ENCODE results near the gene TULP4. TPM values are rescaled to one million over a fixed set of nuclear protein-coding genes. Genes with fewer than 3 reads are reported as not detected.

Gene TULP4
- total RNA-seq, 3 donors from 2014 or later: 104 to 171 (median 112) TPM

DNA sequence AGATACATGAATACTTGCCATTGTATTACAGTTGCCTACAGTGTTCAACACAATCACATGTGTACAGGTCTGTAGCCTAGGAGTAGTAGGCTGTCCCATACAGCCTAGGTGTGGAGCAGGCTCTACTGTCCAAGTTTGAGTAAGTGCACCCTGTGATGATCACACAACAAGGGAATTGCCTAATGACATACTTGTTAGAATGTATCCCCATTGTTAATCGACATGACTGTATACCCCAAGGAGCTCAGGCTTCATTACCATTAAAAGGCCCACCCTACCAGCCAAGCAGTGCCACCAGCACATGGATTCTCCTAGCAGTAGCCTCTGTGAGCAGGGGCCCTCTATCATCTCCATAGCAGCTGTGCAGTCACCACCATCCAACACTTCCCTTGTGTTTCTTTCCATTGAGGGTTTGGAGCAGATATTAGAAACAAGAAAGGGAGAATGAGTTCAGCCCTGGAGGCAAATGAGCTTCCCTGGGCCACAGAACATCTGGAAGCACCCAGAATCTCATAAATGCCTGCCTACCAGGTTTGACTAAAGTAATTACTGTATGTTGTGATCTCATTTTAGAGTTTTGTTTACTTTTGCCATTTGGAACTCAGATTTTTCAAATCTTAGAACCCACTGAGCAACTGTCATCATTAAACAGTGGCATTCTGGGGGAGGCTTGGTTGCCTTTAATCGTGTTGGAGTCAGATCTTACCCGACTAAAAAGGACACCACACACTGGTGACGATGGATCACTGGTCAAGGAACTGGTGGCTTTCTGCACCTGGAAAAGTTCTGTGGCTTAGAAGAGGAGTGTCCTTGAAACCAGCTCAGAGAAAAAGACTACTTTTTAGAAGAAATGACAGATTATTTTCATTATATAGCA is 104.9 kb downstream of the TULP4 start:
- H3K9me3 ChIP-seq: no peaks in the 10 kb centered on the region
- TF ChIP-seq, protein P1, sequence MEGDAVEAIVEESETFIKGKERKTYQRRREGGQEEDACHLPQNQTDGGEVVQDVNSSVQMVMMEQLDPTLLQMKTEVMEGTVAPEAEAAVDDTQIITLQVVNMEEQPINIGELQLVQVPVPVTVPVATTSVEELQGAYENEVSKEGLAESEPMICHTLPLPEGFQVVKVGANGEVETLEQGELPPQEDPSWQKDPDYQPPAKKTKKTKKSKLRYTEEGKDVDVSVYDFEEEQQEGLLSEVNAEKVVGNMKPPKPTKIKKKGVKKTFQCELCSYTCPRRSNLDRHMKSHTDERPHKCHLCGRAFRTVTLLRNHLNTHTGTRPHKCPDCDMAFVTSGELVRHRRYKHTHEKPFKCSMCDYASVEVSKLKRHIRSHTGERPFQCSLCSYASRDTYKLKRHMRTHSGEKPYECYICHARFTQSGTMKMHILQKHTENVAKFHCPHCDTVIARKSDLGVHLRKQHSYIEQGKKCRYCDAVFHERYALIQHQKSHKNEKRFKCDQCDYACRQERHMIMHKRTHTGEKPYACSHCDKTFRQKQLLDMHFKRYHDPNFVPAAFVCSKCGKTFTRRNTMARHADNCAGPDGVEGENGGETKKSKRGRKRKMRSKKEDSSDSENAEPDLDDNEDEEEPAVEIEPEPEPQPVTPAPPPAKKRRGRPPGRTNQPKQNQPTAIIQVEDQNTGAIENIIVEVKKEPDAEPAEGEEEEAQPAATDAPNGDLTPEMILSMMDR (IDR thresholded peaks at IDR 0.05): no peak
- no peak for TF ChIP-seq POLR2A (IDR thresholded peaks at IDR 0.05)
- TF ChIP-seq POLR2AphosphoS5 (IDR thresholded peaks at IDR 0.05): no peak
- no peaks in the 10 kb centered on the region for H3K4me1 ChIP-seq
- no peak overlapping the region for H3K27ac ChIP-seq
- intact Hi-C loops (cut with DNase I; ENCODE audit: low total_unique reads): no loop called here
- H3K4me3 ChIP-seq: no peak overlapping the region
- H3K36me3 ChIP-seq: no peaks in the 10 kb centered on the region
- no peak for DNase-seq (ENCODE audit: low spot score in 2 of 2)
- no peaks in the 10 kb centered on the region for H3K27me3 ChIP-seq

DNA sequence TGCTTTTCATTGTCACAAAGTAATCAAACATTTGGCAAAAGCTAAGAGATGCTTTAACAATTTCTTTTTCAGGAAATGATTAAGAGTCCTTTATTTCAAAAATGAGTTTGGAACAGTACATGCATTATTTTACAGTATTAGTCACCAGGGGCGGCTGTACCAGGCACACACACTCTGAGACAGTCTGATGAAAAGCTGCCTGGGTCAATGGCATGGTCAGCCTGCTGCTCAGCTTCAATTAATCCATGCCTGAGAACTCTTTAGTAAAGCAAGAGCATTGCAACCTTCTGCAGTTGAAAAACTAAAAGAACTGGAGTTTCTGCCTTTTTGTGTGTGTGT is 105.5 kb downstream of the TULP4 start:
- Histone ChIP-seq H3K27ac (no peak overlapping the region), H3K9me3 (no peaks in the 10 kb centered on the region)
- TF ChIP-seq POLR2AphosphoS5 (IDR thresholded peaks at IDR 0.05) (no peak), POLR2A (IDR thresholded peaks at IDR 0.05) (no peak)
- TF ChIP-seq, protein P1 (IDR thresholded peaks at IDR 0.05): no peak

DNA sequence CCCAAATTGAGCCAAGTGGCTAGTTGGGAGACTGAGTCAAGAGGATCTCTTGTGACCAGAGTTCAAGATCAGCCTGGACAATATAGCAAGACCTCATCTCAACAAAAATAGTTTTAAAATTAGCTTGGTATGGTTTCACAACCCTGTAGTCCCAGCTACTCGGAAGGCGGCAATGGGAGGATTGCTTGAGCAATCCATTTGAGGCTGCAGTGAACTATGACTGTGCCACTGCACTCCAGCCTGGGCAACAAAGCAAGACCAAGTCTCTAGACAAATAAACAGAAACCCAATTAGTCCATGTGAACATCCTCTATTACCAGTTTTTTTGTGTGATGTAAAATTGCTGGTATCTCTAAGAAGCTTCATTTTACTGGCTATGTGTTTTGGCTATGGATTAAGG is 106.2 kb downstream of the TULP4 start:
- no peak overlapping the region for H3K27ac ChIP-seq
- no peaks in the 10 kb centered on the region for H3K27me3 ChIP-seq
- no peaks in the 10 kb centered on the region for H3K4me1 ChIP-seq
- H3K9me3 ChIP-seq: no peaks in the 10 kb centered on the region
- H3K4me3 ChIP-seq: no peak overlapping the region
- intact Hi-C loops (cut with DNase I; ENCODE audit: low total_unique reads): no loop called here
- TF ChIP-seq POLR2A (IDR thresholded peaks at IDR 0.05) (no peak), POLR2AphosphoS5 (IDR thresholded peaks at IDR 0.05) (no peak)
- TF ChIP-seq, protein P1 (IDR thresholded peaks at IDR 0.05): no peak
- no peak for DNase-seq (ENCODE audit: low spot score in 2 of 2)
- H3K36me3 ChIP-seq: no peaks in the 10 kb centered on the region

More for the DNA sequence above, 105.5 kb downstream of the TULP4 start:
- Histone ChIP-seq H3K4me3 (no peak overlapping the region), H3K36me3 (no peaks in the 10 kb centered on the region), H3K4me1 (no peaks in the 10 kb centered on the region), H3K27me3 (no peaks in the 10 kb centered on the region)
- intact Hi-C loops (cut with DNase I; ENCODE audit: low total_unique reads): no loop called here
- DNase-seq (ENCODE audit: low spot score in 2 of 2): no peak

DNA sequence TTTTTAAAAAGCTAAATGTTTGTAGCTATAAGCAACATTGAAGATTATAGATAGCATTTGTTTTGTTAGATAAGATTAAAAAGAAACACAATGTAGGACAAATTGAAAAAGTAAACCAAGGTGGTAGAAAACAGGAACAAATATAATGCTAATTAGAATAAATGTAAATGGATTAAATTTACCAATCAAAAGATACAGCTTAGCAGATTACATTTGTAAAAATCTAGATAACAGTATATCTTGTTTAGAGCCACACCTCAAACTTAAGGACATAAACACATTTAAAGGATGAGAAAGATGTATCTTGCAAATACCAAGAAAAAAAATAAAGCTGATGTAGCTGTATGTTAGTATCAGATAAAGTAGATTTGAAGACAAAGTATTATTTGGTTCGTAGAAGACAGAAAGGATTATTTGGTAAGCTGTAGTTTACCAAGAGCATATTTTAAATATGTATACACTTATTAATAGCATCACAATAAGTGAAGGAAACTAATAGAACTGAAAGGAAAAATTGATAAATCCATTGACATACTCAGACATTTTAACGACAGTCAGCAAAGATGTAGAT is 107.2 kb downstream of the TULP4 start:
- TF ChIP-seq POLR2AphosphoS5 (IDR thresholded peaks at IDR 0.05) (no peak), POLR2A (IDR thresholded peaks at IDR 0.05) (no peak)
- TF ChIP-seq, protein P1 (IDR thresholded peaks at IDR 0.05): no peak
- intact Hi-C loops (cut with DNase I; ENCODE audit: low total_unique reads): no loop called here
- Histone ChIP-seq H3K36me3 (no peaks in the 10 kb centered on the region), H3K9me3 (no peaks in the 10 kb centered on the region), H3K27ac (no peak overlapping the region), H3K4me3 (no peak overlapping the region), H3K4me1 (no peaks in the 10 kb centered on the region), H3K27me3 (no peaks in the 10 kb centered on the region)
- no peak for DNase-seq (ENCODE audit: low spot score in 2 of 2)

DNA sequence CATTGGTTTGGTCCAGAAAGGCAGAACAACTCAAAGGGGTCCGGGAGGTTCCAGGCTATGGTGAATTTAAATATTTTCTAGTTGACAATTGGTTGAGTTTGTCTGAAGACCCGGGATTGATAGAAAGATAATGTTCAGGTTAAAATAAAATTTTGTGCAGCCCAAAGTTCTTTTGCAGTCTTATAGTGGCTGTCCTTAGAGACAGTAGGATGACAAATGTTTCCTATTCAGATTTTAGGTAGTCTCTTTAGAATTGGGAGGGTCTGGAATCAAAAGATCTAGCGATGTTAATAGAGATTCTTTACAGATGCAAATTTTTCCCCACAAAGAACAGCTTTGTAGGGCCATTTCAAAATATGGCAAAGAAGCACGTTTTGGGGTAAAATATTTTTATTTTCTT is 109.1 kb downstream of the TULP4 start:
- TF ChIP-seq POLR2A (IDR thresholded peaks at IDR 0.05) (no peak), POLR2AphosphoS5 (IDR thresholded peaks at IDR 0.05) (no peak)
- TF ChIP-seq, protein P1 (IDR thresholded peaks at IDR 0.05): no peak
- Histone ChIP-seq H3K4me1 (no peaks in the 10 kb centered on the region), H3K36me3 (no peaks in the 10 kb centered on the region), H3K27me3 (no peaks in the 10 kb centered on the region), H3K4me3 (no peak overlapping the region), H3K9me3 (no peaks in the 10 kb centered on the region), H3K27ac (no peak overlapping the region)
- intact Hi-C loops (cut with DNase I; ENCODE audit: low total_unique reads): no loop called here
- DNase-seq (ENCODE audit: low spot score in 2 of 2): no peak
